Activated gamma-delta T cell treated with anti-CD3 and anti-CD28 coated beads, Interleukin-2, amount 50 U/mL, for 16 hours (primary cell): ENCODE results near the gene WNT1.

ENCODE experiments used
- DNase-seq: peaks from one replicate; pipeline ENCODE4 v3.0.0-alpha.2; 2020; ENCODE audit warnings: low read depth

The WNT1 gene

GRCh38 chr12:48978291-48978740 is at the start of gene WNT1:
TSS of gene WNT1 (plus strand) at chr12:48978322. CDS start at chr12:48978651, 329 bp downstream.
- no peak for DNase-seq

- DNase-seq = no peak
These were observed 48.6 kb upstream of the WNT1 start for GRCh38 chr12:48929551-48929950.

GRCh38 chr12:48930475-48930874 is 47.6 kb upstream of the WNT1 start:
- no peak for DNase-seq

GRCh38 chr12:48932878-48933277 is 45.2 kb upstream of the WNT1 start:
- no peak for DNase-seq

- no peak for DNase-seq
These were observed 44.3 kb upstream of the WNT1 start for GRCh38 chr12:48933664-48934311.

- DNase-seq = no peak
These were observed 43.8 kb upstream of the WNT1 start for GRCh38 chr12:48934312-48934706.

GRCh38 chr12:48936379-48936979 is 41.6 kb upstream of the WNT1 start:
- peak; percentile 85 for DNase-seq

- DNase-seq = no peak
These were observed 41.0 kb upstream of the WNT1 start for GRCh38 chr12:48937170-48937569.

GRCh38 chr12:48938805-48939204 is 39.3 kb upstream of the WNT1 start:
- DNase-seq = no peak

- no peak for DNase-seq
These were observed 37.9 kb upstream of the WNT1 start for GRCh38 chr12:48940181-48940580.

- no peak for DNase-seq
These were observed 34.9 kb upstream of the WNT1 start for GRCh38 chr12:48943221-48943620.

GRCh38 chr12:48946205-48946604 is 31.9 kb upstream of the WNT1 start:
- DNase-seq = no peak

GRCh38 chr12:48946943-48947342 is 31.2 kb upstream of the WNT1 start:
- no peak for DNase-seq

- DNase-seq = no peak
These were observed 30.4 kb upstream of the WNT1 start for GRCh38 chr12:48947727-48948126.

GRCh38 chr12:48952691-48953090 is 25.4 kb upstream of the WNT1 start:
- DNase-seq = no peak

- DNase-seq = no peak
These were observed 24.1 kb upstream of the WNT1 start for GRCh38 chr12:48954061-48954460.

GRCh38 chr12:48954841-48955501 is 23.2 kb upstream of the WNT1 start:
- DNase-seq = no peak

GRCh38 chr12:48956279-48957140 is 21.6 kb upstream of the WNT1 start:
- no peak for DNase-seq

- DNase-seq = peak; percentile 85
These were observed 20.7 kb upstream of the WNT1 start, which contains the start of gene ARF3 for GRCh38 chr12:48957141-48958048. TSS of gene ARF3 (minus strand) at chr12:48957487. CDS start at chr12:48941095, 16,392 bp downstream.

- no peak for DNase-seq
These were observed 20.1 kb upstream of the WNT1 start for GRCh38 chr12:48958049-48958388.

- no peak for DNase-seq
These were observed 17.3 kb upstream of the WNT1 start for GRCh38 chr12:48960834-48961233.
